ENCODE data around the gene KIZ.
"Not testable (repeated sequence)": the region's sequence is repeated elsewhere in the genome, so short reads cannot be mapped to it uniquely, and the experiment has no call there.

The KIZ gene

DNA sequence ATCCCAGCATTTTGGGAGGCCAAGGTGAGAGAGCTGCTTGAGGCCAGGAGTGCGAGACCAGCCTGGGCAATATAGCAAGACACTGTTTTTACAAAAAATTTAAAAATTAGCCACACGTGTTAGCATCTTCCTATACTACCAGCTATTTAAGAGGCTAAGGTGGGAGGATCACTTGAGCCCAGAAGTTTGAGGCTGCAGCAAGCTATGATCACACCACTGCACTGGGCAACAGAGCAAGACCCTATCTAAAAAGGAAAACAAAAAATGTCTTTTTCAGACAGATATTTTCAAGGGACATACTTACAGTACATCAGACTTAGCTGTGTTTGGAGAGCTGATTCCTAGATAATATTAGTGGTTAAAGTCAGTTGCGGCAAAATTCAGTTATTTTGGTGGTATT is 104.3 kb downstream of the KIZ start:
- DNase-seq, result no peak

DNA sequence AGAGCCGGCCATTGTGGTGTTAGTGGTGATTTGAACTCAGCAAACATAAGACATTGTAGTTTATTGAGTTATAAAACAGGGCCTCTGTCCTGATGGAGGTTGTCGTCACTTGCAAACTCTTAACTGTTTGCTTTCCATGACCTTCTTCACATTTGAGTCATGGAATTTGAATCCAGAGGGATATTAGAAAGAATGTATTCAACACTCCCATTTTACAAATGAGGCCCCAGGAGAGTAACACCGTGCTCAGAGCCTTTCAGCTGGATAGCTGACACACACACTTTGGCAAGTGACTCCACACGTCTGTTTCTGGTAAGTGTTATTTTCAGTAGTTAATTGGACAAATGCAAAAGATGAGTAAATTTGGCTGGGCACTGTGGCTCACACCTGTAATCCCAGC is 104.8 kb downstream of the KIZ start:
- DNase-seq, result no peak

DNA sequence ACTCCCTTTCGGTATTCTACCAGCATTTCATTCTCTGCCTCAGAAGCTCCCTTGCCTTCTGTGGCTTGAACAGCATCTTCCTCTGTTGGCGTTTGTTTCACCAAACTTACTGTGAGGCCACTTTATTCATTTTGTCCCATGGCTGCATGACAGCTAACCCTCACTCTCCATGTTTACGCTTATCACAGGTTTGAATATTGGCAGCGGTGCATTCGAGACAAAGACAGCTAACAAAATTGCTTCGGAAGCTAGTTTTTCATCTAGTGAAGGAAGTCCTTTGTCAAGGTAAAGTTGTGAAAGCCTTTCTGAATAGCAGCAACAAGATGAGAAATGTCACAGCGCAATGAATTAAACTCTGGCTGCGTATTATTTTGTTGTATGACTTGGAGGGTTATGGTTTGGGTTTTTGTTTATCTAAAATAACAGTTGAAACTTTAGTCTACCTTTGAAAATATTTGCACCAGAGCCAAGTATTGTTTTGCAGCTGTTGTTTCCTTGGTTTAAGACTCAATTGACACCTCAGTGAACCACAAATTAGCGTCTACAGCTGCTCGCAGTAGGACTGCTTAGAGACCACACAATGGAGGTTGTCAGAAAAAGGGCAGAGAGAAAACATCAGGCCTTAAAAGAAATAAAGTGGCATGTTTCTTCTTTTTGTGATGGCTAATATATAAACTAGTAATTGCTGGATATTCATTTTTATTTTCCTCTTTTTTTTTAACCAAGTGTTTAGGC is 106.8 kb downstream of the KIZ start:
- no peak for DNase-seq

DNA sequence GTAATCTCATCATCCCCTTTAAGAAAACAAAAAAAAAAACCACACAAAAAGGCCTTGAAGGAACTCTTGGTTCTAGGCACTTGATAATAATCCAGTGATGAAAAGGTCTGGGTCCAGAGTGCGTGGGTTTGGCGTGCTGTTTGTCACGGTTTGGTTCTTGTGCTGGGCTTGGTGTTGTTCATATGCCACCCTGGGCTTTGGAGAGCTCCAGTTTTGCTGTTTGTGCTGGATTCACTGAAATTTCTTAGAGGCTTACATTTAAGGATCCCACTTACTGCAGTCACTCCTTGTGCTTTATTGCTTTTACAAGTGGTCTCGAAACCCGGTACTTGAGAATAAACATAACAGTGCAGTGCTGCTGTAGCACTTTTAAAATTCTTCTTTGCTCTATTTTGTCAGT is 108.4 kb downstream of the KIZ start:
- DNase-seq, result no peak

DNA sequence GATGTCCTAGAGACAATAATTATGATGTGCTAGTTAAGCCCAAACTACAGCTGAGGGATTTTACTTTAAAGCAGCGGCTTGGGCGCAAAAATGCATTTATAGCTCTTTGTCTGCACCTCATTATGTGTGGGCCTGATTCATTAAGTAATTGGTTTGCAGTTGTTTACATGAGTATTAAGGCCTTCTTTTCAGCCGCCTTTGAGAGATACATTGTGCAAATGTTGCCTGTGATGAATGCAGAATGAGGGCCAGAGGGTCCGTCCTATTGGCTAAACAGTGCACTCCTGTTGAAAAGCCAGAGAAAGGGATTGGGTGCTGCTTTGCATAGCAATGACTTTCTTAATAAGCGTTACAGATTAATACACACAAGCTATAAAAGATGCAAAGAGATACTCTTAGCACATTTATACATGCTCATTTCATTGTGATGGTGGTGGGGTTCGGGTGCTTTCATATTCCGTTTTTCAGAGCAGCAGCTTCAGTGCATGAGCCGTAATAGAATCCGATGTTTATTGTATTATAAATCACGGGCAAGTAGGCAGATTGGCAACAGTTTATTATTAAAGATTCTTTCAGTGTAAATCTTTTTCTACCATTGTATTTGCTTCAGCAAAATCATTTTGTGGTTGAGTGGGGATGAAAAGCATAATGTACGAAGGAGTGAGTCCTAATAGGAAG is 109.1 kb downstream of the KIZ start:
- DNase-seq, result no peak

DNA sequence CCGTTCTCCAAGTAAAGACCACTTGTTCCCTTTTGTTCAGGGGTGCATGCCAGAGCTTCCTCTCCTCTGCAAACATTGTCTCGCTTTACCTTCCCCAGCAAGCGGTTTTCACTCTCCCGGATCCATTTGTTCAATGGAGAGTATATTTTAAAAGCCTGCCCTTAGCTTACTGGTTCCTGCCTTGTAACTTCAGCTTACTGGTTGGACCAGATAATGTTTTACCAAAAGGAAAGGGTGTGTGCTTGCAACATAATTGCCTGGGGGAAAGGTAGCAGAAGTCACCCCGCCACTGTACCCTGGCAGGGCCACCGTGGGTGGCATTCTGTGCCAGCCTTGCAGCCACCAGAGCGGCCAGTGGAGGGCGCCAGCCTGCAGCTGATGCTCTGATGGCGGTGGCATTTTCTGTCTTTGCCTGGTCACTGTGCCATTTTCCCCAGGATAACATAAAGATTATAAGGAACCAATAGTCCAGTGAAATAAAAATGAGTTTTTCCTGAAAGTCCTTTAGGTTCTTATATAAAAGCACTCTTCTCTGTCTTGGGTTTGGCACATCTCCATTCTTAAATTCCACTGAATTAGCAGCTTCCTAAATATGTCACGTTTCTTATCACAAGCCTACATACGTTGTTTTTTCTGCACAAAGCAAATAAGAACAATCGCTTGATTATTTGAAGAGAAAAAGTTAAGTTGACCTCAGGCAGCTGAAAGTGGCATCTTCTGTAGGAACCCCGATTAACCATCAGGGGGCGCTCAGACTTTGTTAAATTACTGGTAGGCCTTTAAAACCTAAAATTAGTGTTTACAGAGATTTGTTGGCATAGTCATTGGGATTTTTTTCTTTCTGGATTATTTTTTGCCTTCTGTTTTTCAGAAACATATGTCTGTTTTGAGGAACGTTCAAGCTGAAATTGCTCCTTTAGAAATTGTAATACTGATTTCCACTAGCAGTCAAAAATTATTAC is 109.9 kb downstream of the KIZ start:
- peak; percentile 47 for DNase-seq

DNA sequence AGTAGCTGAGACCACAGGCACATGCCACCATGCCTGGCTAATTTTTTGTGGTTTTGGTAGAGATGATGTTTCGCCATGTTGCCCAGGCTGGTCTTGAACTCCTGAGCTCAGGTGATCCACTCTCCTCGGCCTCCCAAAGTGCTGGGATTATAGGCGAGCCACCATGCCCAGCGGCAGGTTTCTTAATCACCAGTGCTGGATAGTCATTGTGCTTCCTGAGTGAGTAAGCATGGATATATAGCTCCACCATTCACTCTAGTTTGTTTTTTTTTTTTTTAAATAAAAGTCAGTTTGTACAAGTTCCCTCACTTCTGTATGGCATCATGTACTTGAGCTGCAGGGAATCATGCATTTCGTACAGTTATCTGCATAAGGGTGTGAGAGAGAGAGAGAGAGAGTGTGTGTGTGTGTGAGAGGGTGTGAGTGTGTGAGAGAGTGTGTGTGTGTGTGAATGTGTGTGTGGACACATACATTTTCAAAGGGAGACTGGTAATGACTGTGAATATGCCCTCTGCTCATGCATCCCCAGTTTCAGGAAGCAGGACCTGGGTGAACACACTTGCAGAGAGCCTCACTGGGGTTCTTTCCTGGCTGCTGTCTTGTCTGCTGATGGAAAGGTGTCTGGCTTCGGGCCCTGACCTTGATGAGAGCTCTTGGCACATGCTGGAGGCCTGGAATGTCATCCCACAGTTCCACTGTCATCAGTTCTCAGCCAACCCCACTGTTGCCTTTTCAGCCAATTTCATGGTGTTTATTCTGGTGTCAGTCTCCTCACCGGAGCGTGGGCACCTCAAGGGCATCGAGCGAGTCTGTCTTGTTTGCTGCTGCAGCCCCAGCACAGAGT is 112.3 kb downstream of the KIZ start:
- DNase-seq, result no peak

DNA sequence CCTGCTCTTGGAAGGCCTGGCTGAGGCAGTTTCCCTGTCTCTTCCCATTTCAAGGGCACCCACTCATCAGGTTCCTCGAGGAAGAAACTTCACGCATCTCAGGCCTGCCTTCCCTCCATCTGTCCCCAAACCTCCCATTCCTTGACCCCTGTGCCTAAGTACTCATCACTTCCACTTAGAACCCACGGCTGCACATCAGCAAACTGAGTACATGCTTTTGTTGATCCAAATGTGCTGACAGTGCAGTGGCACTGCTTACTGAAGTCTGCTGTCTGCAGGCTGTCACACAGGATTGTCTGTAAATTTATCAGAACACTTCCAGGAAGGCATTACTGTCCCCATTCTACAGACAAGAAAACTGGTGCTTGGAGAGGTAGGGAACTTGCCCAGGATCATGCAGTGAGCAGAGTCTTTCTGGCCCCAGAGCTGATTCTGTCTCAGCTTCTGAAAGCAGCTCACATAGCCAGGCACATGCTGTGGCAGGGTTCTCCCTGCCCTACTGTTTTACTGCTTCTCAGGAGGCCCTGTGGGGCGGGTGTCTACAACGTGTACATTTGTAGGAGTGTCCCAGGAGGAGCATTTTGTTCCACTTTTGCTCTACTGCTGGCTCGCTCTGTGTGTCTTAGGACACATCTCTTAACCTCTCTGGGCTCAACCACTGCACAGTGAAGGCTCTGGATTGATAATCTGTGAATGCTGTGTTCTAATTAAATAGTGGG is 113.1 kb downstream of the KIZ start:
- DNase-seq, result no peak

DNA sequence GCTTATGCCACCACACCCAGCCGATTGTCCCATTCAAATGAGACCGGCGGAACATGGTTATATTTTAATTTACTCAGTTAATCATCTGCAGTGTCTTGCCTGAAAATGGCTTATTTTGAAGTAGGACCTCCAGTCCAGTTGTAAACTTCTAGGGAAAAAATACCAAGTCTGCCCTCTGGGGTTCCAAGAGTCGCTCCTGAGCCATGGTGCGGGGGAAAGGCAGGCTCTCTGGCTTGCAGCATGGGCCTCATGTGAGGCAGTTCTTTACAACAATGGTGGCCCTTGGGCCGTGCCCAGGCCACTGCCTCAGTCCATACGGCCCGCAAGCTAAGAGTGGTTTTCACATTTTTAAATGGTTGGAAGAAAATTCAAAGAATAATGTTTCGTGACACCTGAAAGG is 114.5 kb downstream of the KIZ start:
- no peak for DNase-seq

DNA sequence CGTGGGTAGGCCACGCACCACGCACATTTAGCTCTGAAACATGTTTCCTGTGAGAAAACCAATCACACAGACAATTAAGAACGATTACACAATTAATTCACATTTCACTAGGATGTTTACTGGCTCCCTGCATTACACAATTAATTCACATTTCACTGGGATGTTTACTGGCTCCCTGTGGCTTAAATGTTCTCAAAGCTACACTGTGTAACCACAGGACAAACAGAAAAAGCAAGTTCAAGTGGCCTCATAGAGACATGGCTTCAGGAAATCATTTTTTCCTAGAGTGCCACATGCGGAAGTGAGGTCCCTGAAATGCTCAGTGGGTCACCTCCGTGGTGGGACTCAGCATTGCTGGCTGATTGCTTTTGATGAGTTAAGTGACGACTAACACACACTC is 115.5 kb downstream of the KIZ start:
- no peak for DNase-seq

DNA sequence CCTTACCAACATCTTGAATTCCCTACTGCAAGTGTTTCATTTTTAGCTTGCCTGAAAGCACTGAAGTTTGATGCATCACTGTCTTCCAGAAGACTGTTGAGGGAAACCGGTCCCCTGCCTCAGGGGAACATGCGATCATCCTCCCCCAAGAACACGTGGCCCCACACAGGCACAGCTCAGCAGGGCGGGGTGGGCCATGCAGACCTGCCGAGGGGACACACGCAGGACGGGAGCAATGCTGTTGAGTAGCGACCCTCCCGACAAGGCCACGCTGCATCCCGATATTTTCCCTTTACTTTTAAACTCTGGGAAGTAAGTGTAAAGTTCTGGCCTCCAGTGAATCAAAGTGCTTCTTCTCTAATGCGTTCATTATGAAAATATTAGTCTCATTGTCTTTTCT is 117.9 kb downstream of the KIZ start:
- DNase-seq, result no peak

DNA sequence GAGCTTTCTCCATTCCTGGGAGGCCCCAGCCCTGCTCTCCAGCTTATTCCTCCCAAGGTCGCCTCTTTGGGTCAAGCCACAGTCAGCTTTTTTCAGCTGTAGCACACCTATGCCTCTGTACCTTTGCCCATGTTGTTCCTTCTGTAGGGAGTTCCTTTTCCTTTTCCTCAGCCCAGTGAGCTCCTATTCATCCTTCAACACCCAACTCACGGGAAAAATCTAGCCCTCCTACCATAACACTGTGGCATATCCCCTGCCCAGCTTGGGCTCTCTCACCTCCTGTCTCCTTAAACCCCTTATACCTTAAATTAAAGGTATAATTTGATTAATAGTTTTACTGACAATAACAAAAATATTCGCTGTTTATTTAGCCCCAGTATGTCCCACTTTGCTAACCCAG is 118.9 kb downstream of the KIZ start:
- DNase-seq, result no peak

DNA sequence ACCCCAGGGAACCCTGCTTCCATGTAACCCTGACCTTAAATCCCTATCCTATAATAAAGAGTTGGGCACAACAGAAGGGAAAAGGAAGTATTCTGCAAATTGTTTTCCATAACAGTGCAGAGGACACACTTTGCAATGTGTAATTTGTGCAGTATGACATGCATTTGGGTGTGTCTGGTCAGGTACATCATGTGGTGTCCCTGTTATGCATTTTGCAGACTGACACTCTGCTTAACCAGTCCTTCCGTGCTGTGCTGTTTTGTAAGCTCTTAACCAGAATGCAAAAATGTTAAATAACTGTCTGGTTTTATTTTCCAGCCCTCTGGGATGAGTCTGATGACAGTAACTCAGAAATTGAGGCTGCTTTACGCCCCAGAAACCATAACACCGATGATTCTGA is 120.3 kb downstream of the KIZ start:
- DNase-seq, result no peak

DNA sequence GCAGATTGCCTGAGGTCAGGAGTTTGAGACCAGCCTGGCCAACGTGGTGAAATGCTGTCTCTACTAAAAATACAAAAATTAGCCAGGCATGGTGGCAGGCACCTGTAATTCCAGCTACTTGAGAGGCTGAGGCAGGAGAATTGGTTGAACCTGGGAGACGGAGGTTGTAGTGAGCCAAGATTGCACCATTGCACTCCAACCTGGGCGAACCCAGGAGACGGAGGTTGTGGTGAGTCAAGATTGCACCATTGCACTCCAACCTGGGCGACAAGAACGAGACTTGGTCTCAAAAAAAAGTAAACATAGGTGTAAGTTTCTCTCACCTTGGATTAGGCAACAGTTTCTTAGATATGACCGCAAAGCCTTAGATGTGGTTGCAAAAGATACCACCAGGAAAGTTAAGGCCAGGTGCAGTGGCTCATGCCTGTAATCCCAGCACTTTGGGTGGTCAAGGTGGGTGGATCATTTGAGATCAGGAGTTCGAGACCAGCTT is 121.8 kb downstream of the KIZ start:
- DNase-seq, result not testable (repeated sequence)

DNA sequence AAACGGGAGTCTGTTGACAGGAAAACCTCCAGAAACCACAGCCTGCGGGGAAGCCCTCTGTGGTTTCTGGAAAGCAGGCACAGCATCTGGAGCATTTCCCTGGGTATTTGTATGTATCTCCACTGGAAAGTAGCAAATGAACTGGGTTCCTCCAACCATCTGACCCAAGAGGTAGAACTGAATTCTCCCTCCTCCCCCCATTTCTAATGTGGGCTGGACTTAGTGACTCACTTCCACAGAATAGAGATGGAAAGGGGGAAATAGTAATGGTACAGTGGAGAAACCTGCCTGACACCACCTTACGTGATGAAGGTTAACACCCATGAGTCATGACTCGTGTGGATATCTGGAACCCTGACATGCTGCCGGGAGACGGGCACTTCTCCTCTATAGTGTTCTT is 125.4 kb downstream of the KIZ start:
- no peak for DNase-seq

DNA sequence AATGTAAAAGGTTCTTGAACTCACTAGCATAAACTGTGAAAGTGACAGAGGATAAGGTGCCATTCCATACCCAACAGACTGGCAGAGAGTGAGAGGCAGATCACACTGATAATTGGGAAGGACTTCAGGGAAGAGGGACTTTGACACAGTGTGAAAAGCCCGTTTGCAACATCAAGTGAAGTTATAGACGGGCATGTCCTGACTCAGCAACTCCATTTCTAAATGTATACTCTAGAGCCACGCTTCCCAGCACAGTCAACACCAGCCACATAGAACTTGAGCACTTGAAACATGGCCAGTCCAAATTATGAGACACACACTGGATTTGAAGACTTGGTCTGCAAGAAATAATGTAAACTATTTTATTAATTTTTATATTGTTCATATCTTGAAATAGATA is 131.3 kb downstream of the KIZ start:
- DNase-seq, result no peak

DNA sequence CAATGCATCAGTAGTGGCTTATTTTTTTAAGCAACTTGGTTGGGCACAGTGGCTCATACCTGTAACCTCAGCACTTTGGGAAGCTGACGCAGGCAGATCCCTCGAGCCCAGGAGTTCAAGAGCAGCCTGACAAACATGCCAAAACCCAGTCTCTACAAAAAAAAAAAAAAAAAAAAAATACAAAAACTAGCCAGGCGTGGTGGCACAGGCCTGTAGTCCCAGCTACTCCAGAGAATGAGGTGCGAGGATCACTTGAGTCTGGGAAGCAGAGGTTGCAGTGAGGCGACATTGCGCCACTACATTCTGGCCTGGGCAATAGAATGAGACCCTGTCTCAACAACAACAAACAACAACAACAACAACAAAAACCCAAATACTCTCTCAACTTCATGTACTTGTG is 132.5 kb downstream of the KIZ start:
- no peak for DNase-seq

DNA sequence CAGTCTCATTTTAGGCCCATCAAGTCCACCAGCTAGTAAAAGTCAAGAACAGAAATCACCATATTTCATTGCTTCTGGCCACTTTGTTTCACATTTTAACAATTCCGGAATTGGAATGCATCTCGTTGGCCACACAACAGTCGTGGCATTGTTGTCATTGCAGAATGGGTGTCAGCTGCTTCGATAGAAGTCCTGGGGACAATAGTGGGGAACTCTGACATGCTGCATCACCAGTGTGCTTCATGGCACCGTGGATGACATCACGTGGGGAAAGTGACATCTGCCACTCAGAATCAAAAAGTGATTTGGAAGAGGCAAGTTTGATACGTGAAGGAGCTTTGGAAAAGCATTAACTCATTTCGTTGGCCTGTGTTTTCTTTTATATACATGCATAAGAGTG is 133.5 kb downstream of the KIZ start:
- no peak for DNase-seq

DNA sequence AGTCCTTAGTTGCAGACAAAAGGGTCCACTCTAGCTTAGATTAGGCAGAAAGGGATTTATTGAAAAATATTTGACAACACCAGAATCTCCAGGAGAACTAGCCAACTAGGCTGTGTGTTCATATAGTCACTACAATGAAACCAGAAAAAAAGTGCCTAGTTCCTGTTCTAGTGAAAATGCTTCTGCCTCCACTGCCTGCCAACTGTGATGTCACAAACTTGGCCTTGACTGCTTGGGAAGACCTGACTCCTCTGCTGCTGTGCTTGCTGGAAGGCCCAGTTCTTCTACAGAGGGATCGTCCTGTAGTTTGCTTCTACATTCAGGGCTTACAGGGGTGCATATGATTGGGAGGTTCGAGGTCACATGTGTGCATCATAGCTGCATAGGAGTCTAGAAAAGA is 136.9 kb downstream of the KIZ start:
- no peak for DNase-seq

DNA sequence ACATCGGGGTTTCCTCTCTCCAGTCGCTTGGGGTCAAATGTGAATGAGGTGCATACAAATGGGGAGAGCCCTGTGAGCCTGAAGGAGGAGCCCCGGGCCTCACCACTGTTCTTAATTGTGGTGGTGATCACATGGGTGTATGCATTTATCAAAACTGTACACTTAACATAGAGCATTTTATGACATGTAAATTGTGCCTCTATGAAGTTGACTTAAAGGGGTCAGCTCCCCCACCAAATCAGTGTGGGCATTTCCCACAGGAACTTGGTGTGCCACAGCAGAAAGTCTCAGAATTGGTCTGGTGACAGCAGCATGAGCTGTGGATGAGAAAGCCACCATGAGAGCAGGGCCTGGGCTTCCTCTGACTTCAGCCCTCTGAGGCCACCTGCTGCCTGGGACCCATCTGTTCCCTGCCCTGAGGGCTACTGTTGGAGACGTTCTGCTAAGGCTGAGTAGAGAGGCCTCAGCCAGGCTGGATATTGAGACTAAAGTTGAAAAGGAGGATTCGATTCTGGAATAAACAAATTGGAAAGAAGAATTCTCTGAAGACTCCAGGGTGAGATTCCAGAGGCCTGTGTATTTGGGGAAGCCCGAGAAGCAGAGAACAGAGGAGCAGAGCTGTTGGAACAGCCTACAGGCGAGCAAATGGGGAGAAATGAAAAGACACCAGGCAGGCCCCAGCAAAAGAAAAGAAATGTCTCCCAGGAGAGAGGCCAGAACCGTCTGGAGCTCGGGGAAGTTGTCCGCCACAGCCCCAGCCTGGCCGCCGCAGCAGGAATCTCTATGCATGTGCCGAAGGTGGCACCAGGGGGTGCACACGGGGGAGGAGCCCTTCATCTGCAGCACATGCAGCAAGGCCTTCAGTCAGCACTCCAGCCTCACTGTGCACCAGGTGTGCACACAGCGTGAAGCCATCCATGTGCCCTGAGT is 139.6 kb downstream of the KIZ start:
- DNase-seq, result no peak
